ENCODE results near the gene PPFIA4. TPM values are rescaled to one million over a fixed set of nuclear protein-coding genes. Genes with fewer than 3 reads are reported as not detected.
A peak's percentile ranks its signal among the peaks of the same experiment; 100 is the strongest.

The PPFIA4 gene
- total RNA-seq, 1 donor from 2014 or later, result 74.7 TPM

GRCh38 chr1:203006948-203007871, 19.1 kb upstream of the PPFIA4 start, which contains the start of gene TMEM183A:
TSS of gene TMEM183A (plus strand) at chr1:203007374. CDS start at chr1:203007466, 92 bp downstream.
- no peak for TF ChIP-seq CTCF (IDR thresholded peaks at IDR 0.05; ENCODE audit: partially characterized antibody, unreplicated experiment)
- peaks cover 5% of the 10 kb centered on the region for H3K27me3 Mint-ChIP-seq (ENCODE audit: unreplicated experiment)
- H3K9me3 Mint-ChIP-seq (ENCODE audit: unreplicated experiment), result peaks cover 4% of the 10 kb centered on the region
- H3K27ac Mint-ChIP-seq (ENCODE audit: unreplicated experiment), result peak within 1 kb of the TSS; percentile 95
- DNase-seq, result peak; percentile 97
- H3K4me3 Mint-ChIP-seq (ENCODE audit: unreplicated experiment), result peak within 1 kb of the TSS; percentile 97
- H3K4me1 Mint-ChIP-seq (ENCODE audit: low read depth, unreplicated experiment), result peaks cover 12% of the 10 kb centered on the region
- no peaks in the 10 kb centered on the region for H3K36me3 Mint-ChIP-seq (ENCODE audit: unreplicated experiment)

GRCh38 chr1:203009185-203009584, 17.1 kb upstream of the PPFIA4 start:
- Mint-ChIP-seq H3K27me3 (ENCODE audit: unreplicated experiment) (peaks cover 5% of the 10 kb centered on the region), H3K4me1 (ENCODE audit: low read depth, unreplicated experiment) (peaks cover 12% of the 10 kb centered on the region), H3K4me3 (ENCODE audit: unreplicated experiment) (no peak overlapping the region), H3K36me3 (ENCODE audit: unreplicated experiment) (no peaks in the 10 kb centered on the region), H3K27ac (ENCODE audit: unreplicated experiment) (no peak overlapping the region), H3K9me3 (ENCODE audit: unreplicated experiment) (peaks cover 4% of the 10 kb centered on the region)
- no peak for TF ChIP-seq CTCF (IDR thresholded peaks at IDR 0.05; ENCODE audit: partially characterized antibody, unreplicated experiment)
- DNase-seq, result no peak

GRCh38 chr1:203011582-203011981, 14.7 kb upstream of the PPFIA4 start:
- peaks cover 5% of the 10 kb centered on the region for H3K27me3 Mint-ChIP-seq (ENCODE audit: unreplicated experiment)
- H3K4me3 Mint-ChIP-seq (ENCODE audit: unreplicated experiment), result no peak overlapping the region
- peaks cover 6% of the 10 kb centered on the region for H3K4me1 Mint-ChIP-seq (ENCODE audit: low read depth, unreplicated experiment)
- peaks cover 4% of the 10 kb centered on the region for H3K9me3 Mint-ChIP-seq (ENCODE audit: unreplicated experiment)
- no peak for TF ChIP-seq CTCF (IDR thresholded peaks at IDR 0.05; ENCODE audit: partially characterized antibody, unreplicated experiment)
- H3K36me3 Mint-ChIP-seq (ENCODE audit: unreplicated experiment), result no peaks in the 10 kb centered on the region
- no peak for DNase-seq
- no peak overlapping the region for H3K27ac Mint-ChIP-seq (ENCODE audit: unreplicated experiment)

GRCh38 chr1:203017061-203017460, 9.2 kb upstream of the PPFIA4 start:
- no peak for DNase-seq
- Mint-ChIP-seq H3K4me1 (ENCODE audit: low read depth, unreplicated experiment) (peaks cover 3% of the 10 kb centered on the region), H3K9me3 (ENCODE audit: unreplicated experiment) (no peaks in the 10 kb centered on the region), H3K36me3 (ENCODE audit: unreplicated experiment) (no peaks in the 10 kb centered on the region), H3K4me3 (ENCODE audit: unreplicated experiment) (no peak overlapping the region), H3K27ac (ENCODE audit: unreplicated experiment) (no peak overlapping the region), H3K27me3 (ENCODE audit: unreplicated experiment) (no peaks in the 10 kb centered on the region)
- no peak for TF ChIP-seq CTCF (IDR thresholded peaks at IDR 0.05; ENCODE audit: partially characterized antibody, unreplicated experiment)

- no peak overlapping the region for H3K4me3 Mint-ChIP-seq (ENCODE audit: unreplicated experiment)
- no peak for TF ChIP-seq CTCF (IDR thresholded peaks at IDR 0.05; ENCODE audit: partially characterized antibody, unreplicated experiment)
- peak overlapping the region; percentile 81 for H3K27ac Mint-ChIP-seq (ENCODE audit: unreplicated experiment)
- no peaks in the 10 kb centered on the region for H3K36me3 Mint-ChIP-seq (ENCODE audit: unreplicated experiment)
- H3K9me3 Mint-ChIP-seq (ENCODE audit: unreplicated experiment), result no peaks in the 10 kb centered on the region
- no peak for DNase-seq
- H3K4me1 Mint-ChIP-seq (ENCODE audit: low read depth, unreplicated experiment), result peaks cover 5% of the 10 kb centered on the region
- H3K27me3 Mint-ChIP-seq (ENCODE audit: unreplicated experiment), result no peaks in the 10 kb centered on the region
Measured at GRCh38 chr1:203017692-203018091, 8.6 kb upstream of the PPFIA4 start.

Measured in glutamatergic neuron (in vitro differentiated cells).